Measurements from ENCODE around the gene TUT4. TPM values are rescaled to one million over a fixed set of nuclear protein-coding genes. Genes with fewer than 3 reads are reported as not detected.

TUT4 gene
- 10 to 100 TPM; 60.7 to 90.5 (median 79.6) TPM for total RNA-seq
- 10 to 100 TPM; 35.6 to 41.1 TPM for polyA plus RNA-seq
- long read RNA-seq, donor 1, partial matches to known transcripts, result 38 of 62 reads
- long read RNA-seq, donor 1, other reads (novel, unspliced or antisense), result 22 of 62 reads
- long read RNA-seq, donor 2, full-length matches to known transcripts, result 7 of 35 reads
- long read RNA-seq, donor 2, partial matches to known transcripts, result 28 of 35 reads
- long read RNA-seq, donor 2, other reads (novel, unspliced or antisense), result 0 of 35 reads
- long read RNA-seq, donor 3, full-length matches to known transcripts, result 5 of 28 reads
- long read RNA-seq, donor 3, partial matches to known transcripts, result 6 of 28 reads
- long read RNA-seq, donor 3, other reads (novel, unspliced or antisense), result 17 of 28 reads

GRCh38 chr1:52552505-52553361, at the start of gene TUT4:
Gene TUT4 (minus strand): TSS chr1:52553092. CDS start chr1:52526280, 26,812 bp downstream.
- intact Hi-C loops (cut with DNase I), result no loop called here

GRCh38 chr1:52601991-52602855, 49.3 kb upstream of the TUT4 start, which contains the start of gene GPX7:
Gene GPX7 (plus strand): TSS chr1:52602371. CDS start chr1:52602410, 39 bp downstream.
- Histone ChIP-seq H3K9me3 (no peaks in the 10 kb centered on the region), H3K27ac (peak within 1 kb of the TSS; percentile 72 to 87), H3K36me3 (no peaks in the 10 kb centered on the region), H3K4me3 (peak within 1 kb of the TSS; percentile 60), H3K4me1 (ENCODE audit: insufficient read depth) (peaks cover 17% of the 10 kb centered on the region), H3K27me3 (no peaks in the 10 kb centered on the region)
- DNase-seq, result peak; percentile 34 to 71 (median 53)
- intact Hi-C loops (cut with DNase I), result no loop called here
- TF ChIP-seq EP300 (IDR thresholded peaks at IDR 0.05) (no peak), POLR2A (IDR thresholded peaks at IDR 0.05) (no peak)
- TF ChIP-seq, protein P1, sequence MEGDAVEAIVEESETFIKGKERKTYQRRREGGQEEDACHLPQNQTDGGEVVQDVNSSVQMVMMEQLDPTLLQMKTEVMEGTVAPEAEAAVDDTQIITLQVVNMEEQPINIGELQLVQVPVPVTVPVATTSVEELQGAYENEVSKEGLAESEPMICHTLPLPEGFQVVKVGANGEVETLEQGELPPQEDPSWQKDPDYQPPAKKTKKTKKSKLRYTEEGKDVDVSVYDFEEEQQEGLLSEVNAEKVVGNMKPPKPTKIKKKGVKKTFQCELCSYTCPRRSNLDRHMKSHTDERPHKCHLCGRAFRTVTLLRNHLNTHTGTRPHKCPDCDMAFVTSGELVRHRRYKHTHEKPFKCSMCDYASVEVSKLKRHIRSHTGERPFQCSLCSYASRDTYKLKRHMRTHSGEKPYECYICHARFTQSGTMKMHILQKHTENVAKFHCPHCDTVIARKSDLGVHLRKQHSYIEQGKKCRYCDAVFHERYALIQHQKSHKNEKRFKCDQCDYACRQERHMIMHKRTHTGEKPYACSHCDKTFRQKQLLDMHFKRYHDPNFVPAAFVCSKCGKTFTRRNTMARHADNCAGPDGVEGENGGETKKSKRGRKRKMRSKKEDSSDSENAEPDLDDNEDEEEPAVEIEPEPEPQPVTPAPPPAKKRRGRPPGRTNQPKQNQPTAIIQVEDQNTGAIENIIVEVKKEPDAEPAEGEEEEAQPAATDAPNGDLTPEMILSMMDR (IDR thresholded peaks at IDR 0.05), result no peak
- WGBS, 3 donors, result 1 to 2% (median 1%) methylated on average over 79 to 97 of the region's 97 CpGs

More at GRCh38 chr1:52552505-52553361, at the start of gene TUT4:
- 0 to 1% (median 0%) methylated on average over 42 to 68 of the region's 68 CpGs for WGBS, 3 donors
- Histone ChIP-seq H3K27me3 (no peaks in the 10 kb centered on the region), H3K4me3 (peak within 1 kb of the TSS; percentile 90), H3K36me3 (no peaks in the 10 kb centered on the region), H3K4me1 (ENCODE audit: insufficient read depth) (peaks cover 2% of the 10 kb centered on the region), H3K27ac (peak within 1 kb of the TSS; percentile 94 to 95), H3K9me3 (no peaks in the 10 kb centered on the region)
- peak; percentile 83 to 90 (median 87) for DNase-seq
- peak; percentile 18 for TF ChIP-seq POLR2A (IDR thresholded peaks at IDR 0.05)
- no peak for TF ChIP-seq EP300 (IDR thresholded peaks at IDR 0.05)
- TF ChIP-seq, protein P1 (IDR thresholded peaks at IDR 0.05), result peak in 1 of 3 donors; percentile 15

- WGBS, 3 donors, result 69 to 74% (median 72%) methylated on average over 3 of the region's 3 CpGs
- intact Hi-C loops (cut with DNase I), result no loop called here
Observed at GRCh38 chr1:52601519-52601918, 48.6 kb upstream of the TUT4 start.

More at GRCh38 chr1:52601519-52601918, 48.6 kb upstream of the TUT4 start:
- H3K9me3 ChIP-seq, result no peaks in the 10 kb centered on the region
- H3K4me1 ChIP-seq (ENCODE audit: insufficient read depth), result peaks cover 17% of the 10 kb centered on the region
- H3K27ac ChIP-seq, result peak overlapping the region; percentile 72 to 87
- H3K27me3 ChIP-seq, result no peaks in the 10 kb centered on the region
- no peak for DNase-seq
- TF ChIP-seq POLR2A (IDR thresholded peaks at IDR 0.05) (no peak), EP300 (IDR thresholded peaks at IDR 0.05) (no peak)
- TF ChIP-seq, protein P1 (IDR thresholded peaks at IDR 0.05), result no peak
- no peaks in the 10 kb centered on the region for H3K36me3 ChIP-seq
- H3K4me3 ChIP-seq, result peak overlapping the region; percentile 60

Measured in ovary (tissue), 10 donors.